Measurements from ENCODE around the gene DGLUCY.

DNA sequence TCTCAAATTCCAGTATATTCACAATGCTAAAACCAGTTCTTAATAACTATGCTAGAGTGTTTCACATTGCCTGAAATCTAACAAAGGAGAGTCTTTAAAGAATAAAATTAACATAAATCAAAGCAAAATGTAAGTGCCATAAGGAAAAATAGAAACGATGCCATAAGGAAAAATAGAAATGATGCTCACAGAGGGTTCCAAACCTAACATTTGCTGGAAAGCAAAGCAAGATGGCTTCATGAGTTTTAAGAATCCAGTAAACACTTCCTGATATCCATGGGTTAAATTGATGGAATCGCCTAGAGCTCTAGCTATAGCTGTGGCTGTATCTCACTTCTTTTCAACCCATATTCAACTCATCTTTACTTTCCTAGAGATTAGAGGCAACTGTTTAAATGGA, 66.7 kb downstream of the DGLUCY start:
- no peak for TF ChIP-seq EZH2phosphoT487 (IDR thresholded peaks at IDR 0.05; ENCODE audit: borderline replicate concordance, low read length)
- TF ChIP-seq, protein P1, sequence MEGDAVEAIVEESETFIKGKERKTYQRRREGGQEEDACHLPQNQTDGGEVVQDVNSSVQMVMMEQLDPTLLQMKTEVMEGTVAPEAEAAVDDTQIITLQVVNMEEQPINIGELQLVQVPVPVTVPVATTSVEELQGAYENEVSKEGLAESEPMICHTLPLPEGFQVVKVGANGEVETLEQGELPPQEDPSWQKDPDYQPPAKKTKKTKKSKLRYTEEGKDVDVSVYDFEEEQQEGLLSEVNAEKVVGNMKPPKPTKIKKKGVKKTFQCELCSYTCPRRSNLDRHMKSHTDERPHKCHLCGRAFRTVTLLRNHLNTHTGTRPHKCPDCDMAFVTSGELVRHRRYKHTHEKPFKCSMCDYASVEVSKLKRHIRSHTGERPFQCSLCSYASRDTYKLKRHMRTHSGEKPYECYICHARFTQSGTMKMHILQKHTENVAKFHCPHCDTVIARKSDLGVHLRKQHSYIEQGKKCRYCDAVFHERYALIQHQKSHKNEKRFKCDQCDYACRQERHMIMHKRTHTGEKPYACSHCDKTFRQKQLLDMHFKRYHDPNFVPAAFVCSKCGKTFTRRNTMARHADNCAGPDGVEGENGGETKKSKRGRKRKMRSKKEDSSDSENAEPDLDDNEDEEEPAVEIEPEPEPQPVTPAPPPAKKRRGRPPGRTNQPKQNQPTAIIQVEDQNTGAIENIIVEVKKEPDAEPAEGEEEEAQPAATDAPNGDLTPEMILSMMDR (IDR thresholded peaks at IDR 0.05; ENCODE audit: low read depth, low read length, poor library complexity, severe bottlenecking): no peak
